ENCODE measurements around the gene OR1N1. TPM values are rescaled to one million over a fixed set of nuclear protein-coding genes. Genes with fewer than 3 reads are reported as not detected.

Gene OR1N1
- total and polyA plus RNA-seq, 2 experiments from 2014 or later = not detected

- TF ChIP-seq CTCF (IDR thresholded peaks at IDR 0.05; ENCODE audit: low read depth, low read length) = no peak
- Histone ChIP-seq H3K36me3 (no peaks in the 10 kb centered on the region), H3K27ac (no peak overlapping the region), H3K9me3 (ENCODE audit: low read depth) (no peaks in the 10 kb centered on the region), H3K4me3 (no peak overlapping the region), H3K4me1 (ENCODE audit: low read depth) (no peaks in the 10 kb centered on the region), H3K27me3 (no peaks in the 10 kb centered on the region)
- DNase-seq (ENCODE audit: low read depth in 1 of 2, low spot score in 1 of 2) = no peak
Measured at GRCh38 chr9:122526602-122527001, 491 bp downstream of the OR1N1 start.

- DNase-seq (ENCODE audit: low read depth in 1 of 2, low spot score in 1 of 2) = no peak
- Histone ChIP-seq H3K4me1 (ENCODE audit: low read depth) (no peaks in the 10 kb centered on the region), H3K36me3 (no peaks in the 10 kb centered on the region), H3K9me3 (ENCODE audit: low read depth) (no peaks in the 10 kb centered on the region), H3K27ac (no peak overlapping the region), H3K4me3 (no peak overlapping the region), H3K27me3 (no peaks in the 10 kb centered on the region)
- no peak for TF ChIP-seq CTCF (IDR thresholded peaks at IDR 0.05; ENCODE audit: low read depth, low read length)
Measured at GRCh38 chr9:122519376-122519775, 7.7 kb downstream of the OR1N1 start.

GRCh38 chr9:122518841-122519240 is 8.3 kb downstream of the OR1N1 start, which contains the start of gene OR1J4:
TSS of gene OR1J4 (plus strand) at chr9:122519141. CDS start at chr9:122519141, 0 bp downstream.
- no peaks in the 10 kb centered on the region for H3K4me1 ChIP-seq (ENCODE audit: low read depth)
- no peak for TF ChIP-seq CTCF (IDR thresholded peaks at IDR 0.05; ENCODE audit: low read depth, low read length)
- H3K27me3 ChIP-seq = no peaks in the 10 kb centered on the region
- no peak for DNase-seq (ENCODE audit: low read depth in 1 of 2, low spot score in 1 of 2)
- H3K9me3 ChIP-seq (ENCODE audit: low read depth) = no peaks in the 10 kb centered on the region
- no peaks in the 10 kb centered on the region for H3K36me3 ChIP-seq
- H3K4me3 ChIP-seq = no peak within 1 kb of the TSS
- H3K27ac ChIP-seq = no peak within 1 kb of the TSS

GRCh38 chr9:122518226-122518625 is 8.9 kb downstream of the OR1N1 start:
- Histone ChIP-seq H3K36me3 (no peaks in the 10 kb centered on the region), H3K4me1 (ENCODE audit: low read depth) (no peaks in the 10 kb centered on the region), H3K4me3 (no peak overlapping the region), H3K27me3 (no peaks in the 10 kb centered on the region), H3K9me3 (ENCODE audit: low read depth) (no peaks in the 10 kb centered on the region), H3K27ac (no peak overlapping the region)
- TF ChIP-seq CTCF (IDR thresholded peaks at IDR 0.05; ENCODE audit: low read depth, low read length) = no peak
- DNase-seq (ENCODE audit: low read depth in 1 of 2, low spot score in 1 of 2) = no peak

- DNase-seq (ENCODE audit: low read depth in 1 of 2, low spot score in 1 of 2) = no peak
- no peaks in the 10 kb centered on the region for H3K4me1 ChIP-seq (ENCODE audit: low read depth)
- TF ChIP-seq CTCF (IDR thresholded peaks at IDR 0.05; ENCODE audit: low read depth, low read length) = no peak
- no peaks in the 10 kb centered on the region for H3K27me3 ChIP-seq
- no peaks in the 10 kb centered on the region for H3K36me3 ChIP-seq
- H3K4me3 ChIP-seq = no peak within 1 kb of the TSS
- no peak within 1 kb of the TSS for H3K27ac ChIP-seq
- H3K9me3 ChIP-seq (ENCODE audit: low read depth) = no peaks in the 10 kb centered on the region
Measured at GRCh38 chr9:122510502-122510901, 16.6 kb downstream of the OR1N1 start, which contains the start of gene OR1J2. TSS of gene OR1J2 (plus strand) at chr9:122510802. CDS start at chr9:122510802, 0 bp downstream.

- Histone ChIP-seq H3K27me3 (no peaks in the 10 kb centered on the region), H3K4me3 (no peak overlapping the region), H3K9me3 (ENCODE audit: low read depth) (no peaks in the 10 kb centered on the region), H3K36me3 (no peaks in the 10 kb centered on the region), H3K27ac (no peak overlapping the region), H3K4me1 (ENCODE audit: low read depth) (no peaks in the 10 kb centered on the region)
- DNase-seq (ENCODE audit: low read depth in 1 of 2, low spot score in 1 of 2) = no peak
- no peak for TF ChIP-seq CTCF (IDR thresholded peaks at IDR 0.05; ENCODE audit: low read depth, low read length)
Measured at GRCh38 chr9:122506964-122507363, 20.1 kb downstream of the OR1N1 start.

Data from cardiac muscle cell (in vitro differentiated cells and primary cell).